NCI-H510A treated with DMSO at 0.1 percent for 48 hours (cell line): ENCODE measurements around the gene ANAPC2.

Source experiments
- DNase-seq: peaks from one replicate; lab custom pipeline; 2025; lab: John Stamatoyannopoulos, UW

Gene ANAPC2

GRCh38 chr9:137174722-137175293 is 13.6 kb downstream of the ANAPC2 start:
- no peak for DNase-seq

GRCh38 chr9:137173796-137174664 is 14.3 kb downstream of the ANAPC2 start:
- no peak for DNase-seq

GRCh38 chr9:137172901-137173795 is 15.2 kb downstream of the ANAPC2 start:
- peak; percentile 13 for DNase-seq

- DNase-seq: no peak
Measured at GRCh38 chr9:137171149-137171900, 17.0 kb downstream of the ANAPC2 start.

- DNase-seq: no peak
Measured at GRCh38 chr9:137170486-137171148, 17.7 kb downstream of the ANAPC2 start.

GRCh38 chr9:137169896-137170358 is 18.4 kb downstream of the ANAPC2 start, which contains the start of gene LRRC26:
LRRC26 (minus strand) TSS chr9:137170051; CDS start chr9:137169943, 108 bp downstream.
- DNase-seq: no peak

- DNase-seq: peak; percentile 91
Measured at GRCh38 chr9:137168904-137169856, 19.2 kb downstream of the ANAPC2 start.

GRCh38 chr9:137168573-137168903 is 19.8 kb downstream of the ANAPC2 start:
- DNase-seq: no peak

GRCh38 chr9:137167747-137168572 is 20.4 kb downstream of the ANAPC2 start:
- peak; percentile 9 for DNase-seq

GRCh38 chr9:137167277-137167746 is 21.0 kb downstream of the ANAPC2 start:
- no peak for DNase-seq

GRCh38 chr9:137166380-137167229 is 21.8 kb downstream of the ANAPC2 start:
- no peak for DNase-seq

- no peak for DNase-seq
Measured at GRCh38 chr9:137165250-137165836, 23.0 kb downstream of the ANAPC2 start.

- no peak for DNase-seq
Measured at GRCh38 chr9:137164370-137165249, 23.8 kb downstream of the ANAPC2 start.

GRCh38 chr9:137163805-137164204 is 24.6 kb downstream of the ANAPC2 start:
- no peak for DNase-seq

- no peak for DNase-seq
Measured at GRCh38 chr9:137163365-137163715, 25.0 kb downstream of the ANAPC2 start.

- DNase-seq: no peak
Measured at GRCh38 chr9:137162505-137163364, 25.6 kb downstream of the ANAPC2 start.
